ENCODE results near the gene EFNA3. TPM values are rescaled to one million over a fixed set of nuclear protein-coding genes. Genes with fewer than 3 reads are reported as not detected.
A peak's percentile ranks its signal among the peaks of the same experiment; 100 is the strongest.

The EFNA3 gene
- total RNA-seq, 1 donor from 2014 or later, result 9.0 TPM

DNA sequence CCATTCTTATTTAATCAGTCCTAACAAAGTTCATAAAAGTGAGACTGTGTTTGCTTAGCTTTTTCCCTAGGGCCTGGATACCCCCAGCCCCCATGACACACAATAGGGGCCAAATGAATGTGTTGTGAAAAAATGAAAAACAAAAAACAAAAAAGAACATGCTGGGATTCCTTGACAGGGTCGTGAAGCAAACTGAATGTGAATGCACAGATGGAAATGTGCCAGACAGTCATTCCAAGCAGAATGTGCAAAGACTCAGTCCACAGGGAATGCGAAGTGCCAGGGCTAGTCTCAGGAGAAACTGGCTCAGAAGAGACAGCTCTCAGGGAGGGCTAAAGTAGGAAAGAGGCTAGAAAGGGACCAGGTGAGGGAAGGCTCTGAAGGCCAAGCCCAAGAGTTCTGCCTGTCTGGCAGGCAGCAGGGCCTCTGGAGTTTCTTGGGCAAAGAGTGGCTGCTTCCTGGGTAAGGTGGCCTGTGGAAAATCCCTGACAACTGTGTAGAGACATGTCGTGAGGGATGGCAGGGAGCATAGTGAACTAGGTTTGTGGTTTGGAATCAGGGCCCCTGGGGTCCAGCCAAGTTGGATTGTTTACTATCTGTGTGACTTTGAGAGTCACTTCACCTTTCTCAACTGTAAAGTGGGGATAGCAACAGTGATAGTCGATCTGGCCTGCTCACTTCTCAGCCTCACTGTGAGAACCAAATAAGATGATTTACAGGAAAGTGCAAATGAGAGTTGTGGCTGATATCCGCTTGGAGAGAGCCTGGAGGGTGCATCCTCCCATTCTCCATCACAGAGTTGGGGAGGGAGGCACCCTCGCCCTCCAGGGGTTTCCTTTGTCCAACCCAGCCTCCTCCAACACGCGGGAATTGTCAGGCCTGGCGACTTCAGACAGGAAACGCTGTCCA, 28.7 kb upstream of the EFNA3 start:
- peak overlapping the region; percentile 91 for H3K27ac Mint-ChIP-seq
- TF ChIP-seq, protein P1, sequence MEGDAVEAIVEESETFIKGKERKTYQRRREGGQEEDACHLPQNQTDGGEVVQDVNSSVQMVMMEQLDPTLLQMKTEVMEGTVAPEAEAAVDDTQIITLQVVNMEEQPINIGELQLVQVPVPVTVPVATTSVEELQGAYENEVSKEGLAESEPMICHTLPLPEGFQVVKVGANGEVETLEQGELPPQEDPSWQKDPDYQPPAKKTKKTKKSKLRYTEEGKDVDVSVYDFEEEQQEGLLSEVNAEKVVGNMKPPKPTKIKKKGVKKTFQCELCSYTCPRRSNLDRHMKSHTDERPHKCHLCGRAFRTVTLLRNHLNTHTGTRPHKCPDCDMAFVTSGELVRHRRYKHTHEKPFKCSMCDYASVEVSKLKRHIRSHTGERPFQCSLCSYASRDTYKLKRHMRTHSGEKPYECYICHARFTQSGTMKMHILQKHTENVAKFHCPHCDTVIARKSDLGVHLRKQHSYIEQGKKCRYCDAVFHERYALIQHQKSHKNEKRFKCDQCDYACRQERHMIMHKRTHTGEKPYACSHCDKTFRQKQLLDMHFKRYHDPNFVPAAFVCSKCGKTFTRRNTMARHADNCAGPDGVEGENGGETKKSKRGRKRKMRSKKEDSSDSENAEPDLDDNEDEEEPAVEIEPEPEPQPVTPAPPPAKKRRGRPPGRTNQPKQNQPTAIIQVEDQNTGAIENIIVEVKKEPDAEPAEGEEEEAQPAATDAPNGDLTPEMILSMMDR (IDR thresholded peaks at IDR 0.05; ENCODE audit: unreplicated experiment), result no peak
- H3K4me3 Mint-ChIP-seq (ENCODE audit: low read depth), result peak overlapping the region; percentile 79

DNA sequence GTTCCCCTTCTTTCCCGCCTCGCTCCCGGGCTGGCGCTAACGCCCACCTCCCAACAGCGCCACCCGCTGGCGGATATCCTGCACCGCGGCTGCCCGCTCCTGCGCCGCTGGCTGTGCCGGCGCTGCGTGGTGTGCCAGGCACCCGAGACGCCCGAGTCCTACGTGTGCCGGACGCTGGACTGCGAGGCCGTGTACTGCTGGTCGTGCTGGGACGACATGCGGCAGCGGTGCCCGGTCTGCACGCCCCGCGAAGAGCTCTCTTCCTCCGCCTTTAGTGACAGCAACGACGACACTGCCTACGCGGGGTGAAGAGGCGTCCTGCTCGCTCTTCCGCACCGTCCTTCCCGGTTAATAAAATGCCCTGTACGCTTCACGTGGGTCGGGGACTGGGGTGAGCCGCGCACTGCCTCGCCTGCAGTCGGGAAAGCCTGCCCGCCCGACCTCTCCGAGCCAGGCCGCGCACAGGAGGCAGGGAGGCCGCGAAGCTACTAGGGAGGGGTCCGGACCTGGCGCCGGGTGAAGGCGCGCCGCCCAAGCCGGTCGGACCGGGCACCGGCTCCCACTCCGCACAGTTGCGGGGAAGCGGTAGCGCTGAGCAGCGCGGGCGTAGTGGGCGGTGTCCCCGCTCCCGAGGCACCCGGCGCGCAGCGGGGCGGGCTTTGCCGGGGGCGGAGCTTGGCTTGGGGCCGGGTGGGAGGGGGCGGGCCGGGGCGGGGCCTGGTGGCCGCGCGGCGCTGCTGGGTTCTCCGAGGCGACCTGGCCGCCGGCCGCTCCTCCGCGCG, 27.9 kb upstream of the EFNA3 start, which contains the start of gene ADAM15:
Gene ADAM15, plus strand, starts transcription at position 757 of the 782 bp plus-strand sequence. CDS start 71 bp downstream, outside the sequence.
- Mint-ChIP-seq H3K4me1 (ENCODE audit: low read depth) (peaks cover 12% of the 10 kb centered on the region), H3K9me3 (ENCODE audit: low read depth) (no peaks in the 10 kb centered on the region), H3K27me3 (peaks cover 21% of the 10 kb centered on the region), H3K36me3 (ENCODE audit: insufficient read depth) (no peaks in the 10 kb centered on the region), H3K27ac (peak within 1 kb of the TSS; percentile 91), H3K4me3 (ENCODE audit: low read depth) (peak within 1 kb of the TSS; percentile 79)
- TF ChIP-seq, protein P1 (IDR thresholded peaks at IDR 0.05; ENCODE audit: unreplicated experiment), result peak; percentile 94
- peak; percentile 85 for DNase-seq (ENCODE audit: low spot score, unreplicated experiment)

More for the DNA sequence above, 28.7 kb upstream of the EFNA3 start:
- no peaks in the 10 kb centered on the region for H3K36me3 Mint-ChIP-seq (ENCODE audit: insufficient read depth)
- no peak for DNase-seq (ENCODE audit: low spot score, unreplicated experiment)
- H3K27me3 Mint-ChIP-seq, result peaks cover 21% of the 10 kb centered on the region
- peaks cover 12% of the 10 kb centered on the region for H3K4me1 Mint-ChIP-seq (ENCODE audit: low read depth)
- no peaks in the 10 kb centered on the region for H3K9me3 Mint-ChIP-seq (ENCODE audit: low read depth)

DNA sequence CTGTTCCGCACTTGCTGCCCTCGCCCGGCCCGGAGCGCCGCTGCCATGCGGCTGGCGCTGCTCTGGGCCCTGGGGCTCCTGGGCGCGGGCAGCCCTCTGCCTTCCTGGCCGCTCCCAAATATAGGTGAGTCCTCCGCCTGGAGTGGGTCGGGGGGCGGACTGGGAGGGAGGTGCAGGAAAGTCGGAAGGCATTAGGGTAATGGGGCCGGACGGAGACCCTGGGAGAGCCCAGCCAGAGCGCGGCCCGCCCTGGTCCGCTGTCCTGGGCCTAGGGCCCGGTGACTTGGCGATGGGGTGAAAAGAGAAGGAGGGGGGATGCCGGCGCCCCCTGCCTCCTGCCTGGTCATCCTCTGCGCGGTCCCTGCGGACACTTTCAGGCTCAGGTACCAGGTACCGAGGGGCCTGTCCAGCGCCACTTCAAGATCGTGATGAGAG, 27.3 kb upstream of the EFNA3 start:
- Mint-ChIP-seq H3K27ac (no peak overlapping the region), H3K4me3 (ENCODE audit: low read depth) (peak overlapping the region; percentile 63), H3K9me3 (ENCODE audit: low read depth) (no peaks in the 10 kb centered on the region), H3K27me3 (peaks cover 21% of the 10 kb centered on the region), H3K4me1 (ENCODE audit: low read depth) (peaks cover 12% of the 10 kb centered on the region), H3K36me3 (ENCODE audit: insufficient read depth) (no peaks in the 10 kb centered on the region)
- DNase-seq (ENCODE audit: low spot score, unreplicated experiment), result no peak
- TF ChIP-seq, protein P1 (IDR thresholded peaks at IDR 0.05; ENCODE audit: unreplicated experiment), result no peak

DNA sequence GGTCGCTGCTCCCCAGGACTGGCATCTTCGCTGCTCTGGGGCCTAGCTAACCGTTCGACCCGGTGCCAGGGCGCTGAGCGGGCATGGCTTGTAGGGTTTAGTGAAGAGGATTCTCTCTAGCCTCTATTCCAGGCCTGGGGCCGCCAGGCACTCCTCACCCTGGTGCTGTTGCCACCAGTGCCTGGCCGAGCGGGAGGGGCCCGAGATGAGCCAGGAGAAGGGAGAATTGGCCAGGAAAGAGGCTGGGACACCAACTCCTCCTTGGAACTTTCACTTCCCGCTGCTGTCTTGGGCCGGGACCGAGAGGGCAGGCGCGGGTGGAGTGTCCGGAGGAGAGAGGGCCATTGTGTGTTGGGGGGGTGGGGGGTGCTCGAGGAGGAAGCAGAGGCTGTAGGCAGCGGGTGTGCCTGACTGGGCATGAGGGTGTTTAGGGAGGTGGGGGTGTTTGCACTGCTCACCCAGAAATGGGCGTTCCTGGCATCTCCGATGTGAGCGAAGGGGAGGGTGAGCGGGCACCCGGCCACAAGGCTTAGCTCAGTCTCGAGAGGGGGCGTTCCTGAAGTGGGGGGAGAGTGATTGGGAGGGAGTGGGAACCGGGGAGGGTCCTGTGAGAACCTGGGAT, 26.7 kb upstream of the EFNA3 start:
- Mint-ChIP-seq H3K4me1 (ENCODE audit: low read depth) (peaks cover 12% of the 10 kb centered on the region), H3K27me3 (peaks cover 21% of the 10 kb centered on the region), H3K27ac (no peak overlapping the region), H3K9me3 (ENCODE audit: low read depth) (no peaks in the 10 kb centered on the region), H3K36me3 (ENCODE audit: insufficient read depth) (no peaks in the 10 kb centered on the region), H3K4me3 (ENCODE audit: low read depth) (peak overlapping the region; percentile 63)
- TF ChIP-seq, protein P1 (IDR thresholded peaks at IDR 0.05; ENCODE audit: unreplicated experiment), result no peak
- no peak for DNase-seq (ENCODE audit: low spot score, unreplicated experiment)
